Activated CD8-positive, alpha-beta T cell treated with anti-CD3 and anti-CD28 coated beads, Interleukin-2, amount 10 ng/mL, durations not matched to agents 7 days and 5 days (primary cell): Measurements from ENCODE around the gene SH3RF3. TPM values are rescaled to one million over a fixed set of nuclear protein-coding genes. Genes with fewer than 3 reads are reported as not detected.
A peak's percentile ranks its signal among the peaks of the same experiment; 100 is the strongest.

Experiments used
- ATAC-seq: fragments of 150-1000 bp; cut with Tn5 transposase; one replicate; pipeline ENCODE4 v1.10.0; 2021; ENCODE audit warnings: moderate library complexity
- CTCF ChIA-PET: fragments of 350-600 bp; sonication (Branson Sonifier 250); formaldehyde crosslinking; loops from one replicate; lab custom pipeline; 2021; ENCODE audit warnings: antibody characterized with exemption; lab: Charles Lee
- POLR2A ChIA-PET: fragments of 350-600 bp; sonication (Branson Sonifier 250); formaldehyde crosslinking; loops from one replicate; lab custom pipeline; 2021; ENCODE audit warnings: antibody characterized with exemption; lab: Charles Lee
- DNase-seq: peaks from one replicate; pipeline ENCODE4 v3.0.0-alpha.2; 2020
- H3K27ac Mint-ChIP-seq: one replicate; pipeline ENCODE4 v1.8.0; 2021; ENCODE audit warnings: mild to moderate bottlenecking, mixed read lengths
- H3K27me3 Mint-ChIP-seq: one replicate; pipeline ENCODE4 v1.8.0; 2021; ENCODE audit warnings: low read depth, mixed read lengths
- H3K36me3 Mint-ChIP-seq: one replicate; pipeline ENCODE4 v1.8.0; 2021; ENCODE audit warnings: low read depth, mixed read lengths
- H3K4me1 Mint-ChIP-seq: one replicate; pipeline ENCODE4 v1.8.0; 2021; ENCODE audit warnings: low read depth, mixed read lengths
- H3K4me3 Mint-ChIP-seq: one replicate; pipeline ENCODE4 v1.8.0; 2021; ENCODE audit warnings: mild to moderate bottlenecking, mixed read lengths
- H3K9me3 Mint-ChIP-seq: one replicate; pipeline ENCODE4 v1.8.0; 2022; ENCODE audit warnings: mixed read lengths; ENCODE audit not compliant: insufficient read depth
- total RNA-seq, 2 experiments: library from RNA; stranded (reverse); gene quantifications; one replicate each; pipeline ENCODE4 v1.2.3, GENCODE V29; 2021

The SH3RF3 gene
- total RNA-seq, 2 experiments from 2014 or later, result 0.10 TPM; not detected in 1

DNA sequence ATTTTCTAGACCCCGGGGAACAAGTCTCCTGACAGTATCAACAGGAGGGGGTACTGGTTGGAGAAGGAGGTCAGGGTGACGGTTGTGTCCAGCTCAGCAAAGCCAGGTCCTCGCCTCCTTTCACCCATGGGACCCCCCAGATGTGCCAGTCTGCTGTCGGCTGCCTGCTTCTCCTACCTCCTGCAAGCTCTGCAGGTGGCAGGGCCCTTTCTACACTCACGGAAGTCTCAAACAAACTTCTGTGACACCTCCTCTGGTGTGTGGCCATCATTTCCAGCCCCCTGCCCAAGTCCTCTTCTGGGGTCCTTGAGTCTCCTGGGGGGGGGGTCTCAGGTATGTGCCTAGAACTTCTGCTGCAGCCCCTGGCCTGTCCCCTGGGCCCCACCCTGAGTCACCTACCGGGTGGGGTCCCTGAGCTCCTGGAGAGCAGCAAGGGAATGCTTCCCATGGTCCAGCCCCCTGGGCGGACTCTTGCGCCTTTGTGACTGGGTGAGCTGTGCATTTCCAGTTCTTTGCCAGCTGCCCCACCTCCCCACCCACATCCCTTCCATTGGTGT lies 12.8 kb downstream of the SH3RF3 start:
- ChIA-PET CTCF (interaction anchor here (0.8 kb wide), 1 partner anchor 14 kb away, joined by 3 read pairs; no protein-coding TSS in a partner anchor), POLR2A (no interaction called here)
- Mint-ChIP-seq H3K27ac (no peak overlapping the region), H3K9me3 (no peaks in the 10 kb centered on the region), H3K4me3 (no peak overlapping the region), H3K27me3 (no peaks in the 10 kb centered on the region), H3K36me3 (no peaks in the 10 kb centered on the region), H3K4me1 (peaks cover 30% of the 10 kb centered on the region)
- no peak for DNase-seq
- no peak for ATAC-seq

DNA sequence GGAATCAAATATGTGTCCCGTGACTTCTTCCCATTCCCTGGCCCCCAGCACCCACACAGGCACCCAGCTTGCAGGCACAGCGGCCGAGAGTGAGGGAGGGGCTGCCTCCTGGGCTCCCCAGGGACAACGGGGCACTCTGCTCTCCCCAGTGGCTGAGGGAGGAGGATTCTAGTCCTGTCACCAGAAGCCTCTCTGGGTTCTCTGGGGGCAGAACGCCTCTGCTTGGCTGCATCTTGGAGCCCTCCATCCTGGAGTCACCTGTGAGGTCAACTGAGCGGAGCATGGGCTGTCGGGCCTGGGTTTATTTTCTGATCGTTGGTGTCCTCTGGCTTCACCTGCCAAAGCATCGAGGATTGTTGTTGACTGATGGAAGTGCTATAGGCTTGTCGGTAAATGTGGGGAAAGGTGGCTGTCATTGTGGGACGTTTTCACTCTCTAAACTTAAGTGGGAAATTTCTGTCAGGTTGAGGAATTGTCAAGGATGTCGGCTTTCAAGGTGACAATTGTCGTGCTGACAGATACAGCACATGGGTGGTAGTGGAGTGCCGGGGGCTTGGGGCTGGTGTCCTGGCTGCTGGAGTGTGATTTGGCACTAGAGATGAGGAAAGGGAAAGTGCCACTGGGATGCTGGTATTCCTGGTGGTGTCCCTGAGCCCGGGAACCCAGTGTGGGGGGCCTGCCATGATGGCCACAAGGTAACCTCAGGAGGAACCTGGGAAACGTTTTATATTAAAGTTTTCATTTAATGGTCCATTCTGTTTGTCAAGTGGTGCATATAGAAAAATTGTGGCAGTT lies 13.6 kb downstream of the SH3RF3 start:
- DNase-seq (no peak), ATAC-seq (no peak)
- peaks cover 30% of the 10 kb centered on the region for H3K4me1 Mint-ChIP-seq
- CTCF ChIA-PET, result interaction anchor here (0.8 kb wide), 1 partner anchor 13 kb away, joined by 3 read pairs; no protein-coding TSS in a partner anchor
- H3K4me3 Mint-ChIP-seq, result no peak overlapping the region
- no peaks in the 10 kb centered on the region for H3K36me3 Mint-ChIP-seq
- no peak overlapping the region for H3K27ac Mint-ChIP-seq
- no peaks in the 10 kb centered on the region for H3K27me3 Mint-ChIP-seq
- no peaks in the 10 kb centered on the region for H3K9me3 Mint-ChIP-seq
- POLR2A ChIA-PET, result interaction anchor here (0.6 kb wide), 1 partner anchor 206 kb away, joined by 3 read pairs; no protein-coding TSS in a partner anchor

DNA sequence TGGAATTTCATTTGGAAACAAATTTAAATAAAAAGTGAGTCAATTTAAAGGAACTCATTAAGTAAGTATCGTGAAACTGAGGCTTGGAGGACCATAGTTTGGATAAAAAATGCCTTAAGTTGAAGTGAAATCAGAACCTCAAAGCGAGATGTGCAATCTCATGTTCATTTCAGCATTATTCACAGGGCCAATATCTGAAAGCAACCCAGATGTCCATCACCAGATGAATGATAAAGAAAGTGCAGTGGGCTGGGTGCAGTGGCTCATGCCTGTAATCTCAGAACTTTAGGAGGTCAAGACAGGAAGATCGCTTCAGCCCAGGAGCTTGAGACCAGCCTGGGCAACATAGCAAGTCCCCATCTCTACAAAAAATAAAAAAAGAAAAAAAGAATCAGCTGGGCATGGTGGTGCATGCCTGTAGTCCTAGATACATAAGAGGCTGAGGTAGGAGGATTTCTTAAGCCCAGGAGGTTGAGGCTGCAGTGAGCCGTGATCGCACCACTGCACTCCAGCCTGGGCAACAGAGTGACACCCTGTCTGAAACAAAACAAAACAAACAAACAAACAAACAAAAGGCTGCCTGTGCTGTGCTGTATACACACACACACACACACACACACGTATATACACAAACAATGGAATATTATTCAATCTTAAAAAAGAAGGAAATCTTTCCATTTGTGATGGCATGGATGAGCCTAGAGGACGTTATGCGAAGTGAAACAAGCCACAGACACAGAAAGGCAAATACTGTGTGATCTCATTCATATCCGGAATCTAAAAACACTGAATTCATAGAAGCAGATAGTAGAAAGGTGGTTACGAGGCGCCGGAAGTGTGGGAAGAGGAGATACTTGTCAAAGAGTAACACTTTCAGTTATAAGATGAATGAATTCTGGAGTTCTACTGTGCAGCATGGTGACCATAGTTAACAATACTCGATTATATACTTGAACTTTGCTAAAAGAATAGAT lies 14.5 kb downstream of the SH3RF3 start:
- CTCF ChIA-PET, result no interaction called here
- ATAC-seq, result peak; percentile 84

DNA sequence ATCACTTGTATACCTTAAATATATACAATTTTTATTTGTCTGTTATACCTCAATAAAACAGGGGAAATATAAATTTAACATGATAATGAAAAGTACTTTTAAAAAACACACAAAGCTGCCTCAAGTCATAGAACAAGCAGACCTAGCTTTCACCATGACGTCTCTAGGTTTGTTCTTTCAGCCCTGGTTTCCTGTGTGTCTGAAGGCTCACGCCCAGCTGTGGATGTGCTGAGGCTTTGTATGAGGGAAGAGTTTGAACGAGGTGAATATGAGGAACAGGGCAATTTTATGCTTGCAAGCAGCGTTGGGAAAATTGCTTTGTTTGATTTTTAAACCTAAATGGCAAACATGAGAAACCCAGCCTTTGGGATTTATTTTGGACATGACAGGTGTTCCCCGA lies 15.3 kb downstream of the SH3RF3 start:
- H3K27me3 Mint-ChIP-seq, result no peaks in the 10 kb centered on the region
- CTCF ChIA-PET, result interaction anchor here (1.0 kb wide), 1 partner anchor 366 kb away, joined by 3 read pairs; no protein-coding TSS in a partner anchor
- peak; percentile 45 for DNase-seq

More for the DNA sequence above, 14.5 kb downstream of the SH3RF3 start:
- POLR2A ChIA-PET, result interaction anchor here (0.6 kb wide), 1 partner anchor 206 kb away, joined by 3 read pairs; no protein-coding TSS in a partner anchor
- Mint-ChIP-seq H3K36me3 (no peaks in the 10 kb centered on the region), H3K27ac (peak overlapping the region; percentile 2), H3K4me3 (peak overlapping the region; percentile 7), H3K27me3 (no peaks in the 10 kb centered on the region), H3K9me3 (no peaks in the 10 kb centered on the region), H3K4me1 (peaks cover 26% of the 10 kb centered on the region)
- DNase-seq, result peak; percentile 70

DNA sequence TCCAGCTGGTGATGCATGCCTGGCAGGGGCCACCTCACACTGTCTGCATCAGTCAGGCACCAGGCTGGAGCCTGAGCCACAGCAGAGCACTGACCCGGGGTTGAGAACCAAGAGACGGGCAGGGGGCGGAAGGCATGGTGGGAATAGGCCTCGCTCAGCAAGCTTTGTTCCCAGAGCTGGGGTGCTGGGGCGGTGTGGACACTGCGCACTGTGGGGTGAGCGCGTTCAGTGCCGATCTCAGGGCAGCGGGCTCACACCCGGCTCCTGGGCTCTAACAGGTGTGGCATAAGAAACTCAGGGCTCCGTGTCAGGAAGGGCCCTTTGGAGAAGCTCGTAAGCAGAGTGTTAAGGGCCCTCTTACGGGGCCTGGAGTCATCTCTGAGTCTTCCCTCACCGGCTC lies 15.7 kb downstream of the SH3RF3 start:
- no peak overlapping the region for H3K27ac Mint-ChIP-seq
- no peaks in the 10 kb centered on the region for H3K9me3 Mint-ChIP-seq
- ATAC-seq, result peak; percentile 26
- peaks cover 2% of the 10 kb centered on the region for H3K27me3 Mint-ChIP-seq
- ChIA-PET CTCF (interaction anchor here (1.0 kb wide), 1 partner anchor 366 kb away, joined by 3 read pairs; no protein-coding TSS in a partner anchor), POLR2A (no interaction called here)
- no peaks in the 10 kb centered on the region for H3K36me3 Mint-ChIP-seq
- H3K4me1 Mint-ChIP-seq, result peaks cover 25% of the 10 kb centered on the region
- no peak for DNase-seq
- H3K4me3 Mint-ChIP-seq, result no peak overlapping the region

More for the DNA sequence above, 15.3 kb downstream of the SH3RF3 start:
- peak; percentile 79 for ATAC-seq
- Mint-ChIP-seq H3K4me3 (no peak overlapping the region), H3K4me1 (peaks cover 23% of the 10 kb centered on the region), H3K36me3 (no peaks in the 10 kb centered on the region), H3K27ac (no peak overlapping the region), H3K9me3 (no peaks in the 10 kb centered on the region)
- POLR2A ChIA-PET, result no interaction called here

DNA sequence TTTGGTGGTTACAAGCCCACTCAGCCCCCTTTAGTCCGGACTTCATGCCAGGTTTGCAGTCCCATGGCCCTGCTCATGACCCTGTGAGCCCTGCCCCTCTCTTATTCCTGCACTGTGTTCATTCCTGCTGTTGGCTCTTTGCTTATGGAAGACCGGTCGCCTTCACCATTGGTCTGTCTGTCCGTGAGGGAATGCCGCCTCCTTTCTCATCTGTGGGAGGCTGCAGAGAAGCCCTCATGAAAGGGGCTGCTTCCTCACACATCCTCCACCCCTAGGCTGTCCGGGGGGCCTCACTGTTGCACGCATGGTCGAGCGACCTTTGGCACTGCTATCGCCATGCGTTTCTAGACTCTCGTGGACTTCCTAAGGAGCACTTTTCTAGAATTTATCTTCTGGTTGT lies 16.3 kb downstream of the SH3RF3 start:
- ChIA-PET POLR2A (no interaction called here), CTCF (interaction anchor here (1.0 kb wide), 1 partner anchor 365 kb away, joined by 3 read pairs; no protein-coding TSS in a partner anchor)
- Mint-ChIP-seq H3K27me3 (peaks cover 4% of the 10 kb centered on the region), H3K4me1 (peaks cover 29% of the 10 kb centered on the region), H3K27ac (no peak overlapping the region), H3K36me3 (no peaks in the 10 kb centered on the region), H3K4me3 (no peak overlapping the region), H3K9me3 (no peaks in the 10 kb centered on the region)
- ATAC-seq, result no peak
- no peak for DNase-seq

DNA sequence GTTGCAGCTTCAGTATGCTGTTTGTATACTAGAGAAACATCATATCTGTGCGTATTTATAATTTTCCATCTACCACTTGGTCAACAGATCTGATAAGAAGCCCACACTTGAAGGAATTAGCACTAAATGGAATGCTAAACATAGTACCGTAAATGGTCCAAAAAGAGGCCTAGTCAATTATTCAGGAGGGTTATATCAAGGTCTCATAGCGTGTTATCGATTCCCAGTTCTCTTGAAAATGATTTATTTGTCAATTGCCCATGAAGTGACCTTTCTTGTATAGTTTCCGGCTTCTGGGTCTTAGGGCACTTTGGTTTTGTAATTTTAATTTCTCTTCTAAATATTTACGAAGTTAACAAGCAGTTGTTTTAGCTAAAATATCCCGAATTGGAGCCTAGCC lies 18.4 kb downstream of the SH3RF3 start:
- Mint-ChIP-seq H3K36me3 (no peaks in the 10 kb centered on the region), H3K27ac (no peak overlapping the region), H3K4me3 (no peak overlapping the region), H3K4me1 (peaks cover 33% of the 10 kb centered on the region), H3K9me3 (no peaks in the 10 kb centered on the region), H3K27me3 (peaks cover 4% of the 10 kb centered on the region)
- ATAC-seq (no peak), DNase-seq (no peak)
- ChIA-PET POLR2A (no interaction called here), CTCF (no interaction called here)

DNA sequence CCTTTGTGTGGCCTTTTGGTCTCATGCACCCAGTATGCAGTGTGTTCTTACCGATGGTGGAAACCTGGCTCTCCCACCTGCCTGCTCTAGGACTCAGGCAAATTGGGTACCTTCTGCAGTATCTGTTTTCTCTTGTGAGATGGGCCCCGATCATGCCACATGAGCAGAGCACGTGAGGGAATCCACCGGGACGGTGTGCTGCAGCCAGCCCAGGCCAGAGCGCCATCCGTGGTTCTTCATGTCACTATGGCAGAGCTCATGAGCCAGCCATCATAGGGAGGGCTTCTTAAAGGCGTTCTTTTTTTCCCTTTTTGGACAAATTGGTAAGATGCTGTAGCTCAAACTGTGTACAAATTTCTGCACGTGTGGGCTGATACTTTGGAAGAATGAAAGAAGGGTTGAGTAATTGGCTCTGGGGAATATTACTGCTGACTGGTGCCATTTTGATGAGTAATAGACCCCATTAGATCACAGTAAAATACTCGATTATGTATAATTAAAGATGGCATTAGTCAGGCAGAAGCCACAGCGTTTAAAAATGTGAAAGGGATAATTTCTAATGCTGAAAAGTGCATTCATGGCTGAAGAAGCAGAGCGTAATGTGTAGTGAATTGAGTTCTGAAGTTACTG lies 19.2 kb downstream of the SH3RF3 start:
- no peak for ATAC-seq
- CTCF ChIA-PET, result no interaction called here
- Mint-ChIP-seq H3K27ac (no peak overlapping the region), H3K27me3 (peaks cover 4% of the 10 kb centered on the region), H3K36me3 (no peaks in the 10 kb centered on the region), H3K9me3 (no peaks in the 10 kb centered on the region), H3K4me3 (no peak overlapping the region), H3K4me1 (peaks cover 28% of the 10 kb centered on the region)
- POLR2A ChIA-PET, result no interaction called here
- no peak for DNase-seq

DNA sequence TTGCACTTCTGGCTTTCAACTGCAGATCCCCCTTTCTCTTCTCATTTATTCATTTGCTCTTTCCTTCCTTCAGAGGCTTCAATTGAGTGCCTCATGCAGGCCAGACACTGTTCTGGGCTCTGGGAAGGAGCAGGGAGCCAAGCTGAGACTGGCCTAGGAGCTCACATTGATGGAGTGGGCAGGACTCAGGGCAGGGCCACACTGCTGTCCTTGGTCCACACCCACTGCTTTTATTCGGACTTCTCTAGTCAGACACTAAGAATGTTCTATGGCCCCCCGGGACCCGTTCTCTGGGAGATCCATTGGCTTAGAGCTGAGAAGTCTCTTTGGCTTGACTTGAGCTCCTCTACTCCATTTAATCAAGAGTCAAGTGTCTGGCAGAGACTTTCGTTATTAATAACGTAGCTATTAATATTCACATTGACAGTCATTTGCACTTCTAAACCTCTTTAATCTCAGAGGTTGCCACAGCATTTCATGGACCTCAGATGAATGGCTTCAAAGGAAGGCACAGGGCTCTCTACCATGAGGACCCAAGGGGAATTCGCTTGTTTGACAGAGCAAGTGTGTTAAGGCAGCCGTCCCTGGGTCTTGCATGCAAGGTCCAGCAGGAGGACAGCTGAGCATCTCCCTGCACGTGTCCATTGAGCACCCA lies 20.1 kb downstream of the SH3RF3 start:
- ChIA-PET CTCF (interaction anchor here (1.5 kb wide), 1 partner anchor 361 kb away, joined by 4 read pairs; no protein-coding TSS in a partner anchor), POLR2A (no interaction called here)
- no peaks in the 10 kb centered on the region for H3K36me3 Mint-ChIP-seq
- H3K27ac Mint-ChIP-seq, result no peak overlapping the region
- no peaks in the 10 kb centered on the region for H3K9me3 Mint-ChIP-seq
- no peak overlapping the region for H3K4me3 Mint-ChIP-seq
- peaks cover 4% of the 10 kb centered on the region for H3K27me3 Mint-ChIP-seq
- peaks cover 22% of the 10 kb centered on the region for H3K4me1 Mint-ChIP-seq
- DNase-seq (no peak), ATAC-seq (no peak)

DNA sequence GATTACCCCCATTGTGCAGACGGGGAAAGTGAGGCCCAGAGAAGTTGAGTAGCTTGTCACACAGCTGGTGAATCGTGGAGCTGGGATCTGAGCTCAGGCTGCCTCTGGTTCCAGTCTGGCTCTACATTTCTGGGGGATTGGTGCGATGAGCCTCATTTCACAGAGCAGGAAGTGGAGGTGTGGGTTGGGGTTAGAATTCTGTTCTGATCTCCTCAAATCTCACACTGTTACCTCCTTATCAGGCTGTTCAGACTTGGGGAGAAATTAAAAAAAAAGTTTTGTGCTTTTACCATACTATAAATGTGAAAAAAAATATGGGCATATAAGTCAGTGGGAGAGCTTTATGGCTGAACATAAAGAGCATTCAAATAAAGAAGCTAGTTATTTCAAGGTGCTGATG lies 21.6 kb downstream of the SH3RF3 start:
- CTCF ChIA-PET, result no interaction called here
- Mint-ChIP-seq H3K27me3 (peaks cover 4% of the 10 kb centered on the region), H3K4me3 (no peak overlapping the region), H3K9me3 (no peaks in the 10 kb centered on the region), H3K27ac (no peak overlapping the region), H3K36me3 (no peaks in the 10 kb centered on the region), H3K4me1 (peaks cover 10% of the 10 kb centered on the region)
- ATAC-seq, result no peak
- POLR2A ChIA-PET, result no interaction called here
- DNase-seq, result no peak

DNA sequence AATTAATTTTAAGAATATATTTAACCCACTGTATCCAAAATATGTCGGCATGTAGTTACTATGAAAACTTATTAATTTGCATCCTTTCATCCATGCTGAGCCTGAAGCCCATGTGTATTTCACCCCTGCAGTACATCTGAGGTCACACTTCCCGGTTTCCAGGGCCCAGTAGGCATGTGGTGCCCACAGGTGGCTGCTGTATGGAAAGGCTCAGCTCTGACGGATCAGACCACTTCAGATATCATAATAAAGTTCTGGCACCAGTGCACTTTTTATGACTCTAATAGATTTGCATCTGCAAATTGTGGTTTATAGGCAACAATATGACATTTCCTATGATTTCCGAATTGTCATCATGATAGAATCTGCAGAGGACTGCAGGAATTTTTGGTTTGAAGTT lies 22.5 kb downstream of the SH3RF3 start:
- DNase-seq (no peak), ATAC-seq (no peak)
- ChIA-PET POLR2A (no interaction called here), CTCF (no interaction called here)
- H3K4me3 Mint-ChIP-seq, result no peak overlapping the region
- H3K36me3 Mint-ChIP-seq, result no peaks in the 10 kb centered on the region
- H3K9me3 Mint-ChIP-seq, result no peaks in the 10 kb centered on the region
- peaks cover 10% of the 10 kb centered on the region for H3K4me1 Mint-ChIP-seq
- no peak overlapping the region for H3K27ac Mint-ChIP-seq
- H3K27me3 Mint-ChIP-seq, result peaks cover 4% of the 10 kb centered on the region
